Embryonic facial prominence (tissue), 1 donor: ENCODE results near the gene APPBP2.
"Not testable (repeated sequence)": the region's sequence is repeated elsewhere in the genome, so short reads cannot be mapped to it uniquely, and the experiment has no call there.

Experiments
- DNase-seq: peaks from one replicate; pipeline ENCODE4 v3.0.0-alpha.2; 2016; ENCODE audit errors: extremely low spot score

The APPBP2 gene

GRCh38 chr17:60435244-60436167 is 90.5 kb downstream of the APPBP2 start:
- peak; percentile 73 for DNase-seq

GRCh38 chr17:60433021-60433997 is 92.7 kb downstream of the APPBP2 start:
- DNase-seq: not testable (repeated sequence)

GRCh38 chr17:60430561-60430960 is 95.5 kb downstream of the APPBP2 start:
- DNase-seq: not testable (repeated sequence)

- not testable (repeated sequence) for DNase-seq
Observed at GRCh38 chr17:60428491-60428890, 97.6 kb downstream of the APPBP2 start.

- no peak for DNase-seq
Observed at GRCh38 chr17:60426596-60426995, 99.4 kb downstream of the APPBP2 start.

- DNase-seq: no peak
Observed at GRCh38 chr17:60425626-60426025, 100.4 kb downstream of the APPBP2 start.

- DNase-seq: no peak
Observed at GRCh38 chr17:60423865-60424264, 102.2 kb downstream of the APPBP2 start.

- no peak for DNase-seq
Observed at GRCh38 chr17:60422162-60422665, 103.8 kb downstream of the APPBP2 start, which contains the start of gene CHCT1. CHCT1 (plus strand) TSS chr17:60422489; CDS start chr17:60422593, 104 bp downstream.

- DNase-seq: no peak
Observed at GRCh38 chr17:60421273-60422161, 104.5 kb downstream of the APPBP2 start.

- not testable (repeated sequence) for DNase-seq
Observed at GRCh38 chr17:60419875-60420274, 106.2 kb downstream of the APPBP2 start.

- not testable (repeated sequence) for DNase-seq
Observed at GRCh38 chr17:60419003-60419402, 107.0 kb downstream of the APPBP2 start.

GRCh38 chr17:60416368-60416925 is 109.6 kb downstream of the APPBP2 start:
- no peak for DNase-seq

GRCh38 chr17:60415146-60415545 is 110.9 kb downstream of the APPBP2 start:
- no peak for DNase-seq

GRCh38 chr17:60412701-60413100 is 113.3 kb downstream of the APPBP2 start:
- DNase-seq: no peak

- DNase-seq: no peak
Observed at GRCh38 chr17:60410001-60410400, 116.0 kb downstream of the APPBP2 start.

GRCh38 chr17:60406887-60407286 is 119.2 kb downstream of the APPBP2 start:
- DNase-seq: no peak

GRCh38 chr17:60403962-60404361 is 122.1 kb downstream of the APPBP2 start:
- DNase-seq: no peak

GRCh38 chr17:60403523-60403810 is 122.6 kb downstream of the APPBP2 start:
- no peak for DNase-seq

- DNase-seq: no peak
Observed at GRCh38 chr17:60401819-60402218, 124.2 kb downstream of the APPBP2 start.

- DNase-seq: no peak
Observed at GRCh38 chr17:60398227-60398959, 127.6 kb downstream of the APPBP2 start.
